WTC11 (cell line): ENCODE data around the gene PLA2G5. TPM values are rescaled to one million over a fixed set of nuclear protein-coding genes. Genes with fewer than 3 reads are reported as not detected.
"Not testable (repeated sequence)": the region's sequence is repeated elsewhere in the genome, so short reads cannot be mapped to it uniquely, and the experiment has no call there.

Source experiments
- ATAC-seq: fragments of 200-7000 bp; cut with Tn5 transposase; 2 replicates; pipeline ENCODE4 v1.10.0; 2021; ENCODE audit warnings: mild to moderate bottlenecking, moderate library complexity
- CTCF ChIA-PET: fragments of 300-600 bp; sonication (Branson Sonifier 250); formaldehyde crosslinking; loops from one replicate; lab custom pipeline; 2021; ENCODE audit warnings: antibody characterized with exemption; lab: Charles Lee
- POLR2A ChIA-PET: fragments of 350-600 bp; sonication (Branson Sonifier 250); formaldehyde crosslinking; loops from one replicate; lab custom pipeline; 2021; ENCODE audit warnings: antibody characterized with exemption; lab: Charles Lee
- DNase-seq: peaks from one replicate; pipeline ENCODE4 v3.0.0; 2021; ENCODE audit warnings: low spot score
- H3K27ac Mint-ChIP-seq: 2 replicates; pipeline ENCODE4 v1.8.0; 2021; ENCODE audit warnings: mixed read lengths
- H3K27me3 Mint-ChIP-seq: 2 replicates; pipeline ENCODE4 v1.8.0; 2021; ENCODE audit warnings: low read depth, mild to moderate bottlenecking, moderate library complexity, mixed read lengths
- H3K36me3 Mint-ChIP-seq: 2 replicates; pipeline ENCODE4 v1.8.0; 2021; ENCODE audit warnings: mixed read lengths
- H3K4me1 Mint-ChIP-seq: 2 replicates; pipeline ENCODE4 v1.8.0; 2022; ENCODE audit warnings: mixed read lengths
- H3K4me3 Mint-ChIP-seq: 2 replicates; pipeline ENCODE4 v1.8.0; 2021; ENCODE audit warnings: mild to moderate bottlenecking, moderate library complexity, mixed read lengths
- H3K9me3 Mint-ChIP-seq: 2 replicates; pipeline ENCODE4 v1.8.0; 2021; ENCODE audit warnings: mixed read lengths
- ATF1 ChIP-seq: sonication (generic); formaldehyde crosslinking; IDR thresholded peaks from 2 replicates; pipeline ENCODE4 v1.8.1; 2023; ENCODE audit warnings: mild to moderate bottlenecking, moderate library complexity, missing genetic modification reagents
- ETV6 ChIP-seq: sonication (generic); formaldehyde crosslinking; IDR thresholded peaks from 2 replicates; pipeline ENCODE4 v1.8.1; 2022; ENCODE audit warnings: mild to moderate bottlenecking, missing genetic modification reagents
- FOXP1 ChIP-seq: sonication (generic); formaldehyde crosslinking; IDR thresholded peaks from 2 replicates; pipeline ENCODE4 v1.8.0; 2022; ENCODE audit warnings: missing genetic modification reagents, mild to moderate bottlenecking, moderate library complexity, borderline replicate concordance
- JUN ChIP-seq: sonication (generic); formaldehyde crosslinking; IDR thresholded peaks from 2 replicates; pipeline ENCODE4 v1.8.0; 2023; ENCODE audit warnings: mild to moderate bottlenecking, missing genetic modification reagents
- SMAD3 ChIP-seq: sonication (generic); formaldehyde crosslinking; IDR thresholded peaks from 2 replicates; pipeline ENCODE4 v1.8.0; 2022; ENCODE audit warnings: missing genetic modification reagents, mild to moderate bottlenecking, borderline replicate concordance
- SP1 ChIP-seq: sonication (generic); formaldehyde crosslinking; conservative IDR thresholded peaks from 2 replicates; pipeline ENCODE4 v1.8.1; 2022; ENCODE audit warnings: missing genetic modification reagents
- ZNF232 ChIP-seq: sonication (generic); formaldehyde crosslinking; IDR thresholded peaks from 2 replicates; pipeline ENCODE4 v1.8.0; 2022; ENCODE audit warnings: mild to moderate bottlenecking, missing genetic modification reagents
- ZNF416 ChIP-seq: fragments of 250-450 bp; sonication (Bioruptor Pico); IDR thresholded peaks from 2 replicates; pipeline ENCODE4 v1.9.0; 2021; ENCODE audit warnings: mild to moderate bottlenecking, inconsistent platforms
- total RNA-seq: library from RNA; stranded (reverse); gene quantifications from 3 replicates; pipeline ENCODE4 v1.2.3, GENCODE V29; 2021
- TF ChIP-seq, protein P1 (sequence below): sonication (generic); formaldehyde crosslinking; IDR thresholded peaks from 2 replicates; pipeline ENCODE4 v1.8.1; 2022; ENCODE audit warnings: mild to moderate bottlenecking, missing genetic modification reagents, moderate library complexity, borderline replicate concordance
- TF ChIP-seq, protein P2 (sequence below): sonication (generic); formaldehyde crosslinking; IDR thresholded peaks from 2 replicates; pipeline ENCODE4 v1.8.0; 2023; ENCODE audit warnings: missing genetic modification reagents, mild to moderate bottlenecking, borderline replicate concordance
- TF ChIP-seq, protein P3 (sequence below): sonication (generic); formaldehyde crosslinking; IDR thresholded peaks from 2 replicates; pipeline ENCODE4 v1.8.1; 2023; ENCODE audit warnings: mild to moderate bottlenecking, missing genetic modification reagents
- TF ChIP-seq, protein P4 (sequence below): sonication (generic); formaldehyde crosslinking; IDR thresholded peaks from 2 replicates; pipeline ENCODE4 v1.8.1; 2023; ENCODE audit warnings: mild to moderate bottlenecking, missing genetic modification reagents, borderline replicate concordance
- TF ChIP-seq, protein P5 (sequence below): sonication (generic); formaldehyde crosslinking; conservative IDR thresholded peaks from 2 replicates; pipeline ENCODE4 v1.8.1; 2022; ENCODE audit warnings: mild to moderate bottlenecking, missing genetic modification reagents
- TF ChIP-seq, protein P6 (sequence below): fragments of 200-600 bp; IDR thresholded peaks from 2 replicates; pipeline ENCODE4 v1.8.0; 2022; ENCODE audit warnings: antibody characterized with exemption

PLA2G5 gene
- total RNA-seq, 1 experiment from 2014 or later: not detected

DNA sequence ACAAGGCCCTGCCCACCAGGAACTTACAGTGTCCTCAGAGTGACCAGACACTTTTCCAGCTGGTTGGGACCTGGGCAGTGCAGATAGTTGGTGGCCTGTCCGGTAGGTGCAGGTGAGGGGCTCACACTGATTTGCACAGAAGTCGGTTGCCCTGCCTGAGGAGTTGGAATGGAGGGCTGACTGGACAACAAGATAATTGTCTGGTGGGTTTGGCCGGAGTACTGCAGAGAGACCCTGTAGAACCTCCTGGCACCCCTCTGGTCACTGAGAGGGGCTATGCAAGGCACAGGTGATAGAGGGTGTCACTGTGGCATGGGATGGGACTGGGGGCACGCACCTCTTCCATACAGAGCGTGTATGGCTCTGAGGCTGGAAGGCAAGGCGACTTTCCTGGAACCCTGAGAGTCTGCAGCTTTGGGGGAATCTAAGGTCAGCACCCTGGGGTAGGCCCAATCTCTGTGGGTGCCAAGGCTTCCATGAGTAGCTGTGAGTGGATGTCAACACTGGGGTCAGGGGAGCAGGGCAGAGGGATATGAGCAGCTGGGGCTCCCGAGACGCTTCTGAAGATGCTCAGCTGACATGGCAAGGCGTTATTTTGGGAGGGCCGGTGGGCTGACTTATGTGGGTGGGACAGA lies 56.9 kb downstream of the PLA2G5 start:
- TF ChIP-seq SP1 (CRISPR knock-in tag) (no peak), ZNF416 (CRISPR knock-in tag) (no peak), SMAD3 (no peak), FOXP1 (CRISPR knock-in tag) (no peak), ETV6 (CRISPR knock-in tag) (no peak), ZNF232 (CRISPR knock-in tag) (no peak), ATF1 (CRISPR knock-in tag) (no peak), JUN (CRISPR knock-in tag) (no peak)
- TF ChIP-seq, protein P1, sequence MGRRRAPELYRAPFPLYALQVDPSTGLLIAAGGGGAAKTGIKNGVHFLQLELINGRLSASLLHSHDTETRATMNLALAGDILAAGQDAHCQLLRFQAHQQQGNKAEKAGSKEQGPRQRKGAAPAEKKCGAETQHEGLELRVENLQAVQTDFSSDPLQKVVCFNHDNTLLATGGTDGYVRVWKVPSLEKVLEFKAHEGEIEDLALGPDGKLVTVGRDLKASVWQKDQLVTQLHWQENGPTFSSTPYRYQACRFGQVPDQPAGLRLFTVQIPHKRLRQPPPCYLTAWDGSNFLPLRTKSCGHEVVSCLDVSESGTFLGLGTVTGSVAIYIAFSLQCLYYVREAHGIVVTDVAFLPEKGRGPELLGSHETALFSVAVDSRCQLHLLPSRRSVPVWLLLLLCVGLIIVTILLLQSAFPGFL: no peak
- TF ChIP-seq, protein P2, sequence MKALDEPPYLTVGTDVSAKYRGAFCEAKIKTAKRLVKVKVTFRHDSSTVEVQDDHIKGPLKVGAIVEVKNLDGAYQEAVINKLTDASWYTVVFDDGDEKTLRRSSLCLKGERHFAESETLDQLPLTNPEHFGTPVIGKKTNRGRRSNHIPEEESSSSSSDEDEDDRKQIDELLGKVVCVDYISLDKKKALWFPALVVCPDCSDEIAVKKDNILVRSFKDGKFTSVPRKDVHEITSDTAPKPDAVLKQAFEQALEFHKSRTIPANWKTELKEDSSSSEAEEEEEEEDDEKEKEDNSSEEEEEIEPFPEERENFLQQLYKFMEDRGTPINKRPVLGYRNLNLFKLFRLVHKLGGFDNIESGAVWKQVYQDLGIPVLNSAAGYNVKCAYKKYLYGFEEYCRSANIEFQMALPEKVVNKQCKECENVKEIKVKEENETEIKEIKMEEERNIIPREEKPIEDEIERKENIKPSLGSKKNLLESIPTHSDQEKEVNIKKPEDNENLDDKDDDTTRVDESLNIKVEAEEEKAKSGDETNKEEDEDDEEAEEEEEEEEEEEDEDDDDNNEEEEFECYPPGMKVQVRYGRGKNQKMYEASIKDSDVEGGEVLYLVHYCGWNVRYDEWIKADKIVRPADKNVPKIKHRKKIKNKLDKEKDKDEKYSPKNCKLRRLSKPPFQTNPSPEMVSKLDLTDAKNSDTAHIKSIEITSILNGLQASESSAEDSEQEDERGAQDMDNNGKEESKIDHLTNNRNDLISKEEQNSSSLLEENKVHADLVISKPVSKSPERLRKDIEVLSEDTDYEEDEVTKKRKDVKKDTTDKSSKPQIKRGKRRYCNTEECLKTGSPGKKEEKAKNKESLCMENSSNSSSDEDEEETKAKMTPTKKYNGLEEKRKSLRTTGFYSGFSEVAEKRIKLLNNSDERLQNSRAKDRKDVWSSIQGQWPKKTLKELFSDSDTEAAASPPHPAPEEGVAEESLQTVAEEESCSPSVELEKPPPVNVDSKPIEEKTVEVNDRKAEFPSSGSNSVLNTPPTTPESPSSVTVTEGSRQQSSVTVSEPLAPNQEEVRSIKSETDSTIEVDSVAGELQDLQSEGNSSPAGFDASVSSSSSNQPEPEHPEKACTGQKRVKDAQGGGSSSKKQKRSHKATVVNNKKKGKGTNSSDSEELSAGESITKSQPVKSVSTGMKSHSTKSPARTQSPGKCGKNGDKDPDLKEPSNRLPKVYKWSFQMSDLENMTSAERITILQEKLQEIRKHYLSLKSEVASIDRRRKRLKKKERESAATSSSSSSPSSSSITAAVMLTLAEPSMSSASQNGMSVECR (CRISPR knock-in tag): no peak
- TF ChIP-seq, protein P3, sequence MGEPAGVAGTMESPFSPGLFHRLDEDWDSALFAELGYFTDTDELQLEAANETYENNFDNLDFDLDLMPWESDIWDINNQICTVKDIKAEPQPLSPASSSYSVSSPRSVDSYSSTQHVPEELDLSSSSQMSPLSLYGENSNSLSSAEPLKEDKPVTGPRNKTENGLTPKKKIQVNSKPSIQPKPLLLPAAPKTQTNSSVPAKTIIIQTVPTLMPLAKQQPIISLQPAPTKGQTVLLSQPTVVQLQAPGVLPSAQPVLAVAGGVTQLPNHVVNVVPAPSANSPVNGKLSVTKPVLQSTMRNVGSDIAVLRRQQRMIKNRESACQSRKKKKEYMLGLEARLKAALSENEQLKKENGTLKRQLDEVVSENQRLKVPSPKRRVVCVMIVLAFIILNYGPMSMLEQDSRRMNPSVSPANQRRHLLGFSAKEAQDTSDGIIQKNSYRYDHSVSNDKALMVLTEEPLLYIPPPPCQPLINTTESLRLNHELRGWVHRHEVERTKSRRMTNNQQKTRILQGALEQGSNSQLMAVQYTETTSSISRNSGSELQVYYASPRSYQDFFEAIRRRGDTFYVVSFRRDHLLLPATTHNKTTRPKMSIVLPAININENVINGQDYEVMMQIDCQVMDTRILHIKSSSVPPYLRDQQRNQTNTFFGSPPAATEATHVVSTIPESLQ (CRISPR knock-in tag): no peak
- TF ChIP-seq, protein P4, sequence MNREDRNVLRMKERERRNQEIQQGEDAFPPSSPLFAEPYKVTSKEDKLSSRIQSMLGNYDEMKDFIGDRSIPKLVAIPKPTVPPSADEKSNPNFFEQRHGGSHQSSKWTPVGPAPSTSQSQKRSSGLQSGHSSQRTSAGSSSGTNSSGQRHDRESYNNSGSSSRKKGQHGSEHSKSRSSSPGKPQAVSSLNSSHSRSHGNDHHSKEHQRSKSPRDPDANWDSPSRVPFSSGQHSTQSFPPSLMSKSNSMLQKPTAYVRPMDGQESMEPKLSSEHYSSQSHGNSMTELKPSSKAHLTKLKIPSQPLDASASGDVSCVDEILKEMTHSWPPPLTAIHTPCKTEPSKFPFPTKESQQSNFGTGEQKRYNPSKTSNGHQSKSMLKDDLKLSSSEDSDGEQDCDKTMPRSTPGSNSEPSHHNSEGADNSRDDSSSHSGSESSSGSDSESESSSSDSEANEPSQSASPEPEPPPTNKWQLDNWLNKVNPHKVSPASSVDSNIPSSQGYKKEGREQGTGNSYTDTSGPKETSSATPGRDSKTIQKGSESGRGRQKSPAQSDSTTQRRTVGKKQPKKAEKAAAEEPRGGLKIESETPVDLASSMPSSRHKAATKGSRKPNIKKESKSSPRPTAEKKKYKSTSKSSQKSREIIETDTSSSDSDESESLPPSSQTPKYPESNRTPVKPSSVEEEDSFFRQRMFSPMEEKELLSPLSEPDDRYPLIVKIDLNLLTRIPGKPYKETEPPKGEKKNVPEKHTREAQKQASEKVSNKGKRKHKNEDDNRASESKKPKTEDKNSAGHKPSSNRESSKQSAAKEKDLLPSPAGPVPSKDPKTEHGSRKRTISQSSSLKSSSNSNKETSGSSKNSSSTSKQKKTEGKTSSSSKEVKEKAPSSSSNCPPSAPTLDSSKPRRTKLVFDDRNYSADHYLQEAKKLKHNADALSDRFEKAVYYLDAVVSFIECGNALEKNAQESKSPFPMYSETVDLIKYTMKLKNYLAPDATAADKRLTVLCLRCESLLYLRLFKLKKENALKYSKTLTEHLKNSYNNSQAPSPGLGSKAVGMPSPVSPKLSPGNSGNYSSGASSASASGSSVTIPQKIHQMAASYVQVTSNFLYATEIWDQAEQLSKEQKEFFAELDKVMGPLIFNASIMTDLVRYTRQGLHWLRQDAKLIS (CRISPR knock-in tag): no peak
- TF ChIP-seq, protein P5, sequence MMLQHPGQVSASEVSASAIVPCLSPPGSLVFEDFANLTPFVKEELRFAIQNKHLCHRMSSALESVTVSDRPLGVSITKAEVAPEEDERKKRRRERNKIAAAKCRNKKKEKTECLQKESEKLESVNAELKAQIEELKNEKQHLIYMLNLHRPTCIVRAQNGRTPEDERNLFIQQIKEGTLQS (CRISPR knock-in tag): no peak
- TF ChIP-seq, protein P6, sequence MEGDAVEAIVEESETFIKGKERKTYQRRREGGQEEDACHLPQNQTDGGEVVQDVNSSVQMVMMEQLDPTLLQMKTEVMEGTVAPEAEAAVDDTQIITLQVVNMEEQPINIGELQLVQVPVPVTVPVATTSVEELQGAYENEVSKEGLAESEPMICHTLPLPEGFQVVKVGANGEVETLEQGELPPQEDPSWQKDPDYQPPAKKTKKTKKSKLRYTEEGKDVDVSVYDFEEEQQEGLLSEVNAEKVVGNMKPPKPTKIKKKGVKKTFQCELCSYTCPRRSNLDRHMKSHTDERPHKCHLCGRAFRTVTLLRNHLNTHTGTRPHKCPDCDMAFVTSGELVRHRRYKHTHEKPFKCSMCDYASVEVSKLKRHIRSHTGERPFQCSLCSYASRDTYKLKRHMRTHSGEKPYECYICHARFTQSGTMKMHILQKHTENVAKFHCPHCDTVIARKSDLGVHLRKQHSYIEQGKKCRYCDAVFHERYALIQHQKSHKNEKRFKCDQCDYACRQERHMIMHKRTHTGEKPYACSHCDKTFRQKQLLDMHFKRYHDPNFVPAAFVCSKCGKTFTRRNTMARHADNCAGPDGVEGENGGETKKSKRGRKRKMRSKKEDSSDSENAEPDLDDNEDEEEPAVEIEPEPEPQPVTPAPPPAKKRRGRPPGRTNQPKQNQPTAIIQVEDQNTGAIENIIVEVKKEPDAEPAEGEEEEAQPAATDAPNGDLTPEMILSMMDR: no peak
- ATAC-seq: no peak
- H3K27me3 Mint-ChIP-seq: no peaks in the 10 kb centered on the region; the same call in 1 of the 2 replicates

DNA sequence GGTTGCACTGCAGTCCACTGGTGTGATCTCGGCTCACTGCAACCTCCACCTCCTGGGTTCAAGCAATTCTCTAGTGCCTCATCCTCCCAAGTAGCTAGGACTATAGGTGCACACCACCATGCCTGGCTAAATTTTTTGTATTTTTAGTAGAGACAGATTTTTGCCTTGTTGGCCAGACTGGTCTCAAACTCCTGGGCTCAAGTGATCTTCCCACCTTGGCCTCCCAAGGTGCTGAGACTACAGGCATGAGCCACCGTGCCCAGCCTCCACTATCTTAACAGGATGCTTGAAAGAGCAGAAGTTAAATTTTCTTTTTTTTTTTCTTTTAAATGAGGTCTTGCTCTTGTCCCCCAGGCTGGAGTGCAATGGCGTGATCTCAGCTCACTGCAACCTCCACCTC lies 60.5 kb downstream of the PLA2G5 start:
- POLR2A ChIA-PET, H3K4me1 Mint-ChIP-seq, H3K27ac Mint-ChIP-seq, H3K4me3 Mint-ChIP-seq, DNase-seq, H3K27me3 Mint-ChIP-seq, H3K36me3 Mint-ChIP-seq, ATAC-seq: not testable (repeated sequence)
- peaks cover 23% of the 10 kb centered on the region for H3K9me3 Mint-ChIP-seq
- CTCF ChIA-PET: interaction anchor here (0.9 kb wide), 1 partner anchor 82 kb away, joined by 4 read pairs; no protein-coding TSS in a partner anchor

More for the DNA sequence above, 56.9 kb downstream of the PLA2G5 start:
- no peak overlapping the region for H3K4me3 Mint-ChIP-seq
- no peaks in the 10 kb centered on the region for H3K4me1 Mint-ChIP-seq
- POLR2A ChIA-PET: no interaction called here
- H3K36me3 Mint-ChIP-seq: peaks cover 9% of the 10 kb centered on the region; the same call in 1 of the 2 replicates
- H3K27ac Mint-ChIP-seq: no peak overlapping the region
- CTCF ChIA-PET: no interaction called here
- no peak for DNase-seq
- peaks cover 15% of the 10 kb centered on the region for H3K9me3 Mint-ChIP-seq
